ENCODE results near the gene CAPN7.

CAPN7 gene

GRCh38 chr3:15294929-15295328, 88.9 kb downstream of the CAPN7 start:
- in situ Hi-C loops (cut with MboI; ENCODE audit: low sequenced_read_pairs), result no loop called here

- in situ Hi-C loops (cut with MboI; ENCODE audit: low sequenced_read_pairs), result no loop called here
Measured at GRCh38 chr3:15295506-15295905, 89.5 kb downstream of the CAPN7 start.

- in situ Hi-C loops (cut with MboI; ENCODE audit: low sequenced_read_pairs), result no loop called here
Measured at GRCh38 chr3:15297608-15298350, 91.7 kb downstream of the CAPN7 start.

- in situ Hi-C loops (cut with MboI; ENCODE audit: low sequenced_read_pairs), result no loop called here
Measured at GRCh38 chr3:15298504-15298903, 92.5 kb downstream of the CAPN7 start.

GRCh38 chr3:15299036-15299435, 93.0 kb downstream of the CAPN7 start:
- in situ Hi-C loops (cut with MboI; ENCODE audit: low sequenced_read_pairs), result no loop called here

- in situ Hi-C loops (cut with MboI; ENCODE audit: low sequenced_read_pairs), result no loop called here
Measured at GRCh38 chr3:15300323-15301078, 94.5 kb downstream of the CAPN7 start.

GRCh38 chr3:15301761-15302160, 95.7 kb downstream of the CAPN7 start:
- in situ Hi-C loops (cut with MboI; ENCODE audit: low sequenced_read_pairs), result no loop called here

All from hTERT RPE-1 (cell line).